HG03103 (cell line): ENCODE data around the gene UBTD1.

Experiments
- ATAC-seq: cut with Tn5 transposase; IDR thresholded peaks from one replicate; pipeline ENCODE4 v1.9.1; 2021; ENCODE audit warnings: low read depth; ENCODE audit not compliant: unreplicated experiment

The UBTD1 gene

GRCh38 chr10:97533888-97534287 is 35.2 kb downstream of the UBTD1 start:
- no peak for ATAC-seq

GRCh38 chr10:97534746-97535367 is 36.1 kb downstream of the UBTD1 start:
- no peak for ATAC-seq

GRCh38 chr10:97537186-97537869 is 38.6 kb downstream of the UBTD1 start:
- no peak for ATAC-seq

GRCh38 chr10:97538411-97538810 is 39.7 kb downstream of the UBTD1 start:
- ATAC-seq: no peak

- ATAC-seq: no peak
Observed at GRCh38 chr10:97538839-97539238, 40.1 kb downstream of the UBTD1 start.

GRCh38 chr10:97539523-97540200 is 40.9 kb downstream of the UBTD1 start:
- no peak for ATAC-seq

GRCh38 chr10:97540669-97541500 is 42.2 kb downstream of the UBTD1 start:
- ATAC-seq: no peak

GRCh38 chr10:97542169-97543024 is 43.7 kb downstream of the UBTD1 start:
- no peak for ATAC-seq

GRCh38 chr10:97543025-97543546 is 44.4 kb downstream of the UBTD1 start:
- ATAC-seq: no peak

- ATAC-seq: no peak
Observed at GRCh38 chr10:97546456-97547270, 47.9 kb downstream of the UBTD1 start.

GRCh38 chr10:97547271-97547600 is 48.5 kb downstream of the UBTD1 start:
- ATAC-seq: no peak

- ATAC-seq: no peak
Observed at GRCh38 chr10:97547962-97548361, 49.2 kb downstream of the UBTD1 start.

GRCh38 chr10:97548828-97549455 is 50.2 kb downstream of the UBTD1 start:
- ATAC-seq: no peak

GRCh38 chr10:97549587-97550322 is 51.0 kb downstream of the UBTD1 start:
- no peak for ATAC-seq

GRCh38 chr10:97550336-97551149 is 51.8 kb downstream of the UBTD1 start:
- no peak for ATAC-seq

- ATAC-seq: no peak
Observed at GRCh38 chr10:97551271-97551670, 52.5 kb downstream of the UBTD1 start.

- no peak for ATAC-seq
Observed at GRCh38 chr10:97553575-97554031, 54.9 kb downstream of the UBTD1 start.
